Mucosa of descending colon (tissue), 3 donors: ENCODE results near the gene GABBR1. TPM values are rescaled to one million over a fixed set of nuclear protein-coding genes. Genes with fewer than 3 reads are reported as not detected.

Experiments
- ATAC-seq: fragments of 200-7000 bp; cut with Tn5 transposase; one replicate; pipeline ENCODE4 v1.9.1; 2020; ENCODE audit warnings: mild to moderate bottlenecking, moderate library complexity
- DNase-seq, 3 donors: peaks; one replicate each; pipeline ENCODE4 v3.0.0-alpha.2; 2020
- H3K36me3 ChIP-seq: fragments of 200-600 bp; one replicate; pipeline ENCODE4 v1.8.0; 2021; ENCODE audit warnings: low read depth, mild to moderate bottlenecking
- H3K4me1 ChIP-seq: fragments of 200-600 bp; one replicate; pipeline ENCODE4 v1.8.0; 2021; ENCODE audit warnings: low read depth, mild to moderate bottlenecking
- H3K4me3 ChIP-seq: fragments of 200-600 bp; one replicate; pipeline ENCODE4 v1.8.0; 2021; ENCODE audit warnings: mild to moderate bottlenecking
- H3K9me3 ChIP-seq: fragments of 200-600 bp; one replicate; pipeline ENCODE4 v1.8.0; 2021; ENCODE audit warnings: mild to moderate bottlenecking
- CTCF ChIP-seq: fragments of 200-600 bp; IDR thresholded peaks from one replicate; pipeline ENCODE4 v1.8.0; 2022; ENCODE audit warnings: antibody characterized with exemption, mild to moderate bottlenecking
- intact Hi-C, 2 donors: fragments of 100-400 bp; cut with DNase I in 1 of 2; cut with micrococcal nuclease in 1 of 2; formaldehyde crosslinking; loops; one replicate each; pipeline versions ENCODE4 v1.11.0 to v1.11.1; 2022; cut with DNase I, micrococcal nuclease
- total RNA-seq, 3 donors: library from RNA; stranded (reverse); fragmentation: NEBNext Ultra II Directional in 2 of 3; extraction: Animal tissue kit (Norgen Biotek cat#: 25700) in 2 of 3; gene quantifications; one replicate each; pipeline versions ENCODE4 v1.2.1 to v1.2.4, GENCODE V29; 2021 to 2023
- donor health status: DM: no; HTN: no; CAD: no; lungs with moderate emphysema.
- donor health status: DM: no; HTN: no; CAD: no.
- donor health status: DM: no; HTN: yes; CAD: no.

GABBR1 gene
- total RNA-seq, 3 donors from 2014 or later: 12.2 to 62.5 (median 21.8) TPM

- DNase-seq (no peak), ATAC-seq (no peak)
- H3K9me3 ChIP-seq: no peaks in the 10 kb centered on the region
- H3K4me1 ChIP-seq: no peaks in the 10 kb centered on the region
- intact Hi-C loops: no loop called here
- H3K36me3 ChIP-seq: no peaks in the 10 kb centered on the region
- no peak for TF ChIP-seq CTCF
- H3K4me3 ChIP-seq: no peak overlapping the region
These were observed 111.8 kb downstream of the GABBR1 start for GRCh38 chr6:29521006-29521680.

GRCh38 chr6:29520232-29520631, 112.8 kb downstream of the GABBR1 start:
- no peak for DNase-seq
- intact Hi-C loops: no loop called here
- H3K4me1 ChIP-seq: no peaks in the 10 kb centered on the region
- no peaks in the 10 kb centered on the region for H3K9me3 ChIP-seq
- no peak for TF ChIP-seq CTCF
- H3K36me3 ChIP-seq: no peaks in the 10 kb centered on the region
- ATAC-seq: no peak
- no peak overlapping the region for H3K4me3 ChIP-seq

GRCh38 chr6:29519291-29520010, 113.5 kb downstream of the GABBR1 start:
- no peaks in the 10 kb centered on the region for H3K9me3 ChIP-seq
- ATAC-seq (no peak), DNase-seq (no peak)
- intact Hi-C loops: no loop called here
- H3K36me3 ChIP-seq: no peaks in the 10 kb centered on the region
- no peaks in the 10 kb centered on the region for H3K4me1 ChIP-seq
- no peak for TF ChIP-seq CTCF
- H3K4me3 ChIP-seq: no peak overlapping the region

GRCh38 chr6:29517728-29518440, 115.1 kb downstream of the GABBR1 start:
- no peak overlapping the region for H3K4me3 ChIP-seq
- intact Hi-C loops: no loop called here
- DNase-seq (no peak), ATAC-seq (no peak)
- no peaks in the 10 kb centered on the region for H3K9me3 ChIP-seq
- H3K36me3 ChIP-seq: no peaks in the 10 kb centered on the region
- H3K4me1 ChIP-seq: no peaks in the 10 kb centered on the region
- no peak for TF ChIP-seq CTCF

- ATAC-seq: no peak
- intact Hi-C loops: no loop called here
- no peak for DNase-seq
- Histone ChIP-seq H3K36me3 (no peaks in the 10 kb centered on the region), H3K4me1 (no peaks in the 10 kb centered on the region), H3K4me3 (no peak overlapping the region), H3K9me3 (no peaks in the 10 kb centered on the region)
- TF ChIP-seq CTCF: no peak
These were observed 115.7 kb downstream of the GABBR1 start for GRCh38 chr6:29517245-29517644.
